ENCODE data around the gene MST1. TPM values are rescaled to one million over a fixed set of nuclear protein-coding genes. Genes with fewer than 3 reads are reported as not detected.

Gene MST1
- total and polyA plus RNA-seq, 2 of the 8 experiments (the other 6 are each of a cell fraction or from before 2014, with no cell fraction given): 6.2 to 9.5 TPM

GRCh38 chr3:49709852-49710251 is 20.6 kb upstream of the MST1 start:
- CTCF ChIA-PET (ENCODE audit: partially characterized antibody): interaction anchor here (1.0 kb wide), 1 partner anchor 130 kb away, joined by 4 read pairs; no protein-coding TSS in a partner anchor
- Histone ChIP-seq H3K23me2 (ENCODE audit: low read depth, low read length) (no peaks in the 10 kb centered on the region), H2AFZ (ENCODE audit: low read length) (no peak overlapping the region), H3K27me3 (replicated peaks in 1 of 4; ENCODE audit: control insufficient read depth in 3 of 4, extremely low read depth in 1 of 4, insufficient read depth in 3 of 4, low read length in 3 of 4) (no peaks in the 10 kb centered on the region), H3K9me3 (ENCODE audit: insufficient read depth in 2 of 2, low read depth in 1 of 2, low read length in 1 of 2) (no peaks in the 10 kb centered on the region), H3K4me3 (ENCODE audit: extremely low read depth in 1 of 4, insufficient read depth in 2 of 4, low read depth in 3 of 4, low read length in 4 of 4) (no peak overlapping the region), H2BK120ac (replicated peaks; ENCODE audit: low read depth, low read length) (no peak overlapping the region), H3K36me3 (ENCODE audit: control insufficient read depth in 2 of 4, insufficient read depth in 4 of 4, low read length in 3 of 4) (peaks cover 0 to 3% (median 0%) of the 10 kb centered on the region in 4 experiments; a peak in 4 of 8 replicates), H2BK15ac (ENCODE audit: low read length) (no peak overlapping the region), H3K4me1 (replicated peaks in 1 of 4; ENCODE audit: control insufficient read depth in 3 of 4, insufficient read depth in 4 of 4, low read length in 3 of 4) (peaks cover 0 to 3% (median 0%) of the 10 kb centered on the region in 4 experiments; a peak in 1 of 7 replicates), H4K20me1 (replicated peaks in 1 of 2; ENCODE audit: control insufficient read depth in 1 of 2, insufficient read depth in 2 of 2, low read length in 2 of 2) (peaks cover 0 to 6% of the 10 kb centered on the region in 2 experiments), H4K91ac (replicated peaks; ENCODE audit: insufficient read length, low read length) (no peak overlapping the region), H2BK12ac (ENCODE audit: low read depth, low read length) (no peak overlapping the region), H3K4me2 (ENCODE audit: insufficient read depth in 1 of 2, low read depth in 2 of 2, low read length in 2 of 2) (no peak overlapping the region), H4K8ac (ENCODE audit: extremely low read depth, insufficient read depth, low read length) (no peak overlapping the region), H3K79me1 (ENCODE audit: low read depth, low read length) (no peaks in the 10 kb centered on the region), H3K79me2 (ENCODE audit: control insufficient read depth in 1 of 2, insufficient read depth in 2 of 2, low read length in 2 of 2) (no peaks in the 10 kb centered on the region), H3K18ac (ENCODE audit: extremely low read depth, low read length) (no peak overlapping the region), H3K9ac (replicated peaks in 1 of 4; ENCODE audit: extremely low read depth in 1 of 4, low read depth in 3 of 4, low read length in 3 of 4) (no peak overlapping the region), H3K23ac (ENCODE audit: insufficient read length) (no peak overlapping the region), H3K27ac (ENCODE audit: low read depth, low read length) (no peak overlapping the region), H2BK20ac (ENCODE audit: low read length) (no peak overlapping the region), H3K14ac (ENCODE audit: insufficient read length) (no peak overlapping the region), H3K56ac (replicated peaks; ENCODE audit: insufficient read length, low read depth, low read length) (no peak overlapping the region), H2BK5ac (ENCODE audit: low read depth, low read length) (no peak overlapping the region), H2AK5ac (ENCODE audit: low read depth, low read length) (no peak overlapping the region), H3K4ac (replicated peaks; ENCODE audit: insufficient read length, low read depth, low read length) (no peak overlapping the region), H4K5ac (ENCODE audit: insufficient read length, low read depth, low read length) (no peak overlapping the region)
- DNase-seq (ENCODE audit: low read depth in 1 of 2, low spot score in 2 of 2) (no peak), FAIRE-seq (no peak)
- 94% methylated on average over 8 of the region's 8 CpGs; no CpG with 5 or more reads in 1 of the 2 experiments for WGBS, 2 experiments (ENCODE audit: extremely low coverage in 1 of 2, insufficient coverage in 1 of 2, insufficient read length in 1 of 2, insufficient replicate concordance in 2 of 2, low coverage in 1 of 2, low lambda C conversion rate in 2 of 2, missing lambda C conversion rate in 1 of 2)
- POLR2A ChIA-PET (ENCODE audit: partially characterized antibody): interaction anchor here (3.8 kb wide), 1 partner anchor 12 kb away, joined by 41 read pairs; the partner anchor contains the start of genes AMIGO3 and GMPPB
